Placental pericyte (primary cell): Measurements from ENCODE around the gene CNPY3. TPM values are rescaled to one million over a fixed set of nuclear protein-coding genes. Genes with fewer than 3 reads are reported as not detected.

ENCODE experiments used
- total RNA-seq: library from RNA; depleted of rRNA; stranded (reverse); fragments of >200 nt; gene quantifications from 2 replicates; pipeline ENCODE4 v1.2.3, GENCODE V29; 2012

CNPY3 gene
- total RNA-seq: 23.5 and 68.7 TPM in 2 replicates

GRCh38 chr6:42928986-42929820 is at the start of gene CNPY3:
TSS of gene CNPY3 (plus strand) at chr6:42929480. CDS start at chr6:42929571, 91 bp downstream.

GRCh38 chr6:42915732-42916131 is 13.5 kb upstream of the CNPY3 start, which contains the start of gene PTCRA:
TSS of gene PTCRA (plus strand) at chr6:42916053. CDS start at chr6:42916070, 17 bp downstream.

GRCh38 chr6:42960243-42961019 is 31.2 kb downstream of the CNPY3 start, which contains the start of gene GNMT:
TSS of gene GNMT (plus strand) at chr6:42960754. CDS start at chr6:42960768, 14 bp downstream.

GRCh38 chr6:42978839-42979522 is 49.7 kb downstream of the CNPY3 start, which contains the start of gene PEX6:
TSS of gene PEX6 (minus strand) at chr6:42979181. CDS start at chr6:42979150, 31 bp downstream.

GRCh38 chr6:42984001-42984923 is 55.0 kb downstream of the CNPY3 start, which contains the start of gene PPP2R5D:
TSS of gene PPP2R5D (plus strand) at chr6:42984570. CDS start at chr6:42984678, 108 bp downstream.

Other genes with a start within 250 kb of the CNPY3 start
- gene PRPH2, start 206.9 kb upstream of the CNPY3 start, total RNA-seq: 2.6 and 3.9 TPM in 2 replicates
- gene TBCC, start 183.4 kb upstream of the CNPY3 start, total RNA-seq: 26.9 and 47.2 TPM in 2 replicates
- gene BICRAL, start 147.4 kb upstream of the CNPY3 start, total RNA-seq: 5.7 and 7.3 TPM in 2 replicates
- 91.5 and 121 TPM in 2 replicates for gene RPL7L1, start 49.9 kb upstream of the CNPY3 start, total RNA-seq
- not detected in 2 replicates for gene PTCRA, start 13.4 kb upstream of the CNPY3 start, total RNA-seq
- gene GNMT, start 31.3 kb downstream of the CNPY3 start, total RNA-seq: 0.22 TPM in 1 of 2 replicates, not detected in the other
- 17.9 and 41.4 TPM in 2 replicates for gene PEX6, start 49.7 kb downstream of the CNPY3 start, total RNA-seq
- gene PPP2R5D, start 55.1 kb downstream of the CNPY3 start, total RNA-seq: 34.4 and 55.1 TPM in 2 replicates
- 60.1 and 63.2 TPM in 2 replicates for gene MEA1, start 84.5 kb downstream of the CNPY3 start, total RNA-seq
- 104 and 124 TPM in 2 replicates for gene KLHDC3, start 84.8 kb downstream of the CNPY3 start, total RNA-seq
- 71.8 and 146 TPM in 2 replicates for gene RRP36, start 92.1 kb downstream of the CNPY3 start, total RNA-seq
- 40.9 and 53.2 TPM in 2 replicates for gene CUL7, start 124.4 kb downstream of the CNPY3 start, total RNA-seq
- 23.5 and 26.3 TPM in 2 replicates for gene MRPL2, start 130.0 kb downstream of the CNPY3 start, total RNA-seq
- 15.2 and 16.2 TPM in 2 replicates for gene KLC4, start 130.2 kb downstream of the CNPY3 start, total RNA-seq
- gene PTK7, start 146.8 kb downstream of the CNPY3 start, total RNA-seq: 130 and 157 TPM in 2 replicates
- 32.6 and 57.4 TPM in 2 replicates for gene SRF, start 241.8 kb downstream of the CNPY3 start, total RNA-seq